GM19468 (cell line): ENCODE results near the gene PDLIM5.
"Not testable (repeated sequence)": the region's sequence is repeated elsewhere in the genome, so short reads cannot be mapped to it uniquely, and the experiment has no call there.

ENCODE experiments used
- ATAC-seq: cut with Tn5 transposase; IDR thresholded peaks from one replicate; pipeline ENCODE4 v1.9.1; 2021; ENCODE audit warnings: mild to moderate bottlenecking, moderate library complexity, moderate number of reproducible peaks; ENCODE audit not compliant: unreplicated experiment; ENCODE audit errors: extremely low read depth

The PDLIM5 gene

DNA sequence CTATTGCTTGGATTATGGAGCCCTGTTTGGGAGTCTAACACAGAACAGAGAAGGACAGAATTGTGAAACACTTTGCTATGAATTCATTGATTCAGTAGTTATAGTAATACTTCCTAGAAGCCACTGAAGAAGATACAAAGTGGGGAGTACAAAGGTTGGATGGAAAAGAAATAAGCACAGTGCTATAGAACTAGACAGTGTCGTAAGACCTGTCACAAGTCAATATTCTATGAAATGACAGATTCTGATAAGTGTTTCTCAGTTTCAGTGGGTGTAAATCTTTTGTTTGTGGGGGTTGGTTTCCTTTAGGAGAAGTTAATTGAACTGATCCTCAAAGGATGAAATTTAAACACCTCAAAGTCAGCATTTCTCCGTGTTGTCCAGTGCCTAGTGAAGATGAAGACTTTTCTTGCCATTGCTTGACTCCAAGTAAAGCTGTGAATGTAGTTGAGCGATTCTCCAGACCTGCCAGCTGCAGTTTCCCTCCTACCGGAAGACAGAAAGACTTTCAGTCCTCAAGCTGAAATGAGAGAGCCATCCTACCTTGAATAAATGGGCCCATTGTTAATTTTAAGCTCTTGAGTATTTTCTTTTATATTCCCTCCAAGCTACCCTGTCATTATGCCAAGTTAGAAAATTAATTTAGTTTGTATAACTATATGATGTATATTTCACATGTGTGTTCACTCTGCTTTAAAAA is 7.9 kb downstream of the PDLIM5 start:
- ATAC-seq: no peak

DNA sequence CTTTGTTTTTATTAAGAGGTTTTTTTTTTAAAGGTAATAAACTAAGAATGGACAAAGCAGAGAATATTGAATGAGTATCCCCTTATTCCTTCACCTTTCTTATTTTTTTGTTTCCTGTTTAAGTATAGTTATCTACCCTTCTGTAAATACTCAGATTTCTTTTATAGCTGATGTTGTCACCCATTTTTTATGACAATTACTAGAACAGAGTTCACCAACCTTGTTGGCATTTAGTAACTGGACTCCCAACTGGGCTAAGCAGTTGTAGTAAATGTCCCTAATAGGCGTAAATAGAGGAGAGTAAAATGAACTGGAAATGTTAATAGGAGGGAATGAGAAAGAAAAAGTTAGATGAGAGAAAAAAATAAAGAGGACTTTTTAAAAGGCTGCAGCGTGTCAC is 9.8 kb downstream of the PDLIM5 start:
- no peak for ATAC-seq

DNA sequence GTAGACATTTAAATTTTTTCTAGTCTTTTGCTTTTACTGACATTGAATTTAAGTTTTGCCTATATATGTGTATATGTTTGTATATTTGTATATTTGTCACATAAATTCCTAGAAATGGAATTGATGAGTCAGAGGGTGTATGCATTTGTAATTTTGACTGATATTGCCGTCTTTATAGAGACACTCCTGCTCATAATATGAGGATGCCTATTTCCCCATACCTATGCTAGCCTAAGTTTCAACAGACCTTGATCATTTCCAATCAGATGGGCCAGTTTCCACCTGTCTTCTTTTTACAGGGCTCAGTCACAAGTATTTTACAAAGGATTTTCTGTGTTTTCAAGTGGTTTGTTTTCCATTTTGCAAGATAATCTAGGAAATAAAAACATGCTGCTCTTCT is 10.8 kb downstream of the PDLIM5 start:
- ATAC-seq: no peak

DNA sequence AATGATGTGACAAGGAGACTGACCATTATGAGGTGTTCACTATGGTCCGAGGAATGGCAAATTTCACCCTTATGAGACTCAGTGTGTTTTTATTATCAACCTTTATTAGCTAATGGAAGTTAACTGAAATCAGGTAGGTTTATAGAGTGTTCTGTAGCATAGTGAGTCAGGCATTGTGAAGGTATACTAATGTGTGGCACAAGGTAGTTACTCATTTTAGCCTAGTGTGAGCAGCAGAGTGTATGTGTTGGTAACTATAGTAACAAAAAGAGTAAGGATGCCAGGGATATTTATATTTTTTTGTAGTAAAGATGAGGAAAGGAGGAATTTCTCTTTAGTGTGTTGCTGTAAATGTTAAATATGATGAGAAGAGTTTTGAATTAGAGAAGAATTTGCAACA is 12.0 kb downstream of the PDLIM5 start:
- no peak for ATAC-seq

DNA sequence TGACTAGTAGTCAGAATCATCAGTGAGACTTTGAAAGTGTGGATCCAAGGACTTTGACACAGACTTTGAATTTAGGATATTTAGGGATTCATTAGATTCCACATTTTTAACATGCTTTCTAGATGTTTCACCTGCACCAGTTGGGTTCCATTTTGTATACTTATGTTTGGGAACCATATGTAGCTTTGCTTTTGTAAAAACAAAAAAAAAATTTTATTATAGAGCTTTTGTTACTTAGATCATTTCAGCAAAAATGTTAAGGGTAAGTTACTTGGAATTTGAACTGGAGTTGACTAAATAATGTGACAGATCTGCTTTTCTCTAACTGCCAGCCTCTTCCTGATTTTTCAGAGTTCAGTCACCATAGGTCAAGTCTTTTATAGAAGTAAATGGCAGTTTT is 14.6 kb downstream of the PDLIM5 start:
- no peak for ATAC-seq

DNA sequence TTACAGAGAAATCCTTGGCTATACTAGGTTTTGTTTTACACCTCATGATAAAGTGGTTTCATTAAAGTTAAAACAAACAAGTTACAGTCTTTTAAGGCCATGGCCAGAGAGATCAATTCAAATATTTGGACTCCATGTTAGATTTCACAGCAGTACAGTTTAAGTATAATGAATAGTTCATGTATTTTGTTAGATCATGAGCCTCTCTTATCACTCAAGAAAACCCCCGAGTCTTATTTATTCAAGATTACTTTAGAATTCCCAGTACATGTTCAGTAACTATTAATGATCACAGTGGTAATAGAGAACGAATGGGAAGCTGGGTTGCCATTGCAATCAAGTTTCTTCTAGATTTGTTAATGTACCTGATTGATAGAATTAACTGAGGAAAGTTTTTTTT is 15.2 kb downstream of the PDLIM5 start:
- ATAC-seq: no peak

DNA sequence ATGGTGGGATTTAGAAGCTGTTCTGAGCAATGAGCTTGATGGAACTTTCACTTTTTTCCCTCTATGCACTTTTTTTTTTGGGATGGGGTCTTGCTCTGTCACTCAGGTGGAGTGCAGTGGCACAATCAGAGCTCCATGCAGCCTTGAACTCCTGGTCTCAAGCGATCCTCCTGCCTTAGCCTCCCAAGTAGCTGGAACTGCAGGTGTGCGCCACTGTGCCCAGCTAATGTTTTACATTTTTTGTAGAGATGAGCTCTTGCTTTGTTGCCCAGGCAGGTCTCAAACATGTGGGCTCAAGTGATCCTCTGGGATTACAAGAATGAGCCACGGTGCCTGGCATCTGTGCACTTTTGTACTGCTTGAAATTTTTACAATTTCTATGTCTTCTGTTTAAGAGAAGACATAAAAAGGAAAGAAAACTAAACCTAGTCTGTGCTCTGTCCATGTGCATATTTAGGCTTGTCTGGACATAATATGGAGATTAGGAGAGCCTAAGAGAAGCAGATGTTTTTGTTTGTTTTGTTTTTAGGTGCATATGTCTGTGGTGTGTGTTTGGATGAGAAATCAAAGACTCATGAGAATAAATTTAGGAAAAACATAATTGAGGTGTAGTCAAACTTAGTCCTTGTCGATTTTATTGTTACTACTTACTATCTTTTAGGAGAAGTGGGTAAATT is 16.5 kb downstream of the PDLIM5 start:
- no peak for ATAC-seq

DNA sequence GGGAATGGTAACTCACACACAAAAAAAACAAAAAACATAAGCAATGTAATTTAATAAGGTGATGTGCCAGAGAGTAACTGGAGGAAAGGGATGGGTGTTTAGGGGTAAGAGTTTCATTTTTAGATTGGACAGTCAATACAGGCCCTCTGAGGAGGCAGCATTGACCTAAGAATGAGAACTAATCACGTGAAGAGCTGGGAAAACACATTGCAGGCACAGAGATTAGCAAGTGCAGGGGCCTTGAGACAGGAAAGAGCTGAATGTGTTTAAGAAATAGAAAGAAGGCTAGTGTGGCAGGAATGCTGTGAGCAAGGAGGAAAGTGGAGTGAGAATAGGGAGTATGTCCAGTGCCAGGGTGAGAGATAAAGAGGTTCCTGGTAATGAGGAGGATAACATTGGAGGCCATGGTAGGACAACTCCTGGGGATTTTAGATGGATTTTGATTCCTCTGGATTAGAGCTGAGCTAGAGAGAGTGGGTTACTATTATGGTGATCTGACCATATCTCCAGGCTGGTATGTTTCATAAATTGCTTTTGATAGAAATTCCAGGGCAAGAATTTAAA is 17.6 kb downstream of the PDLIM5 start:
- no peak for ATAC-seq

DNA sequence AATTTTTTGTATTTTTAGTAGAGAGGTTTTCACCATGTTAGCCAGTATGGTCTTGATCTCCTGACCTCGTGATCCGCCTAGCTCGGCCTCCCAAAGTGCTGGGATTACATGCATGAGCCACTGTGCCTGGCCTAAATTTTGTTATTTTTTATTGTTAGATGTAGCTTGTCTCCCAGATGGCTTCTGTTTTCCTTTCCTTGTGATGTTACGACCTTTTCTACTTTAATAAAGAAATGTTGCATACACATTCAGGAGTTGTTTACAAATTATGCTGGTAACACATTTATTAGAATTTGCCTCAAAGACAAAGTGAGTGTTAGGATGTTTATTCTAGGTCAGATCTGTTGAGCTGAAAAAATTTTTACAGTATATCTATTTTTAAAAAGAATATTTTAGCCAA is 18.4 kb downstream of the PDLIM5 start:
- no peak for ATAC-seq

DNA sequence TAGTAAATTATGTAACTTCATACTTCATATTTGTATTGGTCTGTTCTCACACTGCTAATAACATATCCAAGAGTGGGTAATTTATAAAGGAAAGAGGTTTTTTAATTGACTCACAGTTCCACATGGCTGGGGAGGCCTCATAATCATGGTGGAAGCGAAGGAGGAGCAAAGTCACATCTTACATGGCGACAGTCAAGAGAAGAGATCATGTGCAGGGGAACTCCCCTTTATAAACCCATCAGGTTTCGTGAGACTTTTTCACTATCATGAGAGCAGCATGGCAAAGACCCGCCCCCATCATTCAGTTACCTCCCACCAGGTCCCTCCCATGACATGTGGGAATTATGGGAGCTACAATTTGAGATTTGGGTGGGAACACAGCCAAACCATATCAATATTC is 19.0 kb downstream of the PDLIM5 start:
- not testable (repeated sequence) for ATAC-seq

DNA sequence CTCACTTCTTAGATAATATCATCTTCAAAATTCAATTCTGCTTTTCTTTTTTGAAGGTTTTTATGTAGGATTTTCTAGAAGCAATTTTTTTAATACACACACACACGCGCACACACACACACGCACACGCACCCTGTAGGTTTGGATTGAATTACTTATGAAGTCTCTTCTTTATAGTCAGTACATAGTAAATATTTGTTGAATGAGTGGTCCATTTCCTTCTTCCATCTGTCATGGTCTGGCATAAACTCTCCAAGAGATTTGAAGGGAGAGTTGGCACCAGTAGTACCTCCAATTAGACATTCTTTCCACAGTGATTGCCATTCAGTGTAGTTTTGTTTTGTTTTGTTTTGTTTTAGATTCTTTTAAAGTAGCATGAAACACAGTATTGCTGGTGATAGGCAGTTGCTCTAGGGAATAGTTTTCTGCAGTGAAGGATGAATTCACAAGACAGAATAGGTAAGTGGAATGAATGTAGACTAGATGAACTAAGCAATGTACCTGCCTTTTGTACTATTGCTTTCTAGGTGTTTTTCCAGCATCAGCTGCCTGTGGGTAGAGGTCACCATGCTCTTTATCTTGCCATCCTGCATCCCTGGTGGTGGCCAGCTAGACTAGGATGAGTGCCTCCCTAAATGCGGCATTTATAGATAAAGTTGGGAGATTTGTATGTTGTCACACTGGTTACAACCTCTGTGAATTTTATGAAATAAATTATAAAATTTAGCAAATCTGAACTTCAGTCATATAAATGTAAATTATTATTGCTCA is 20.5 kb downstream of the PDLIM5 start:
- no peak for ATAC-seq

DNA sequence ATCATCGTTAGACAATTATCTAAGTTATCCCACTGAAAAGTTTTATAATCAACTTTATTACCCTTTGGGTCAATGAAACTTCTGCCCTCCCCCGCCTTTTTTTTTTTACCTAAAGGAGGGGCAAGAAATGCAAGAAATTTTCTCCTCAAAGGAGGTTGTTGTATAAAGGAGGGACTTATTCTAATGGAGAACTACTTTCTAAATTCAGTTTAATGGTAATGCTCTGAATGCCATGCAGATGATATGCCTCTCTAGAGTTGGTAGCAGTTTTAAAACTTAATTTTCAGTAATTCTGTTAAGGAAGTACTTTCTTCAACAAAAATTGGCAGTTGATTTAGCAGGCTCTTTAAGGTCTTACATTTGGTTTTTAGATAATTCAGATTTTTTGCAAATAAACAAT is 23.3 kb downstream of the PDLIM5 start:
- ATAC-seq: no peak

DNA sequence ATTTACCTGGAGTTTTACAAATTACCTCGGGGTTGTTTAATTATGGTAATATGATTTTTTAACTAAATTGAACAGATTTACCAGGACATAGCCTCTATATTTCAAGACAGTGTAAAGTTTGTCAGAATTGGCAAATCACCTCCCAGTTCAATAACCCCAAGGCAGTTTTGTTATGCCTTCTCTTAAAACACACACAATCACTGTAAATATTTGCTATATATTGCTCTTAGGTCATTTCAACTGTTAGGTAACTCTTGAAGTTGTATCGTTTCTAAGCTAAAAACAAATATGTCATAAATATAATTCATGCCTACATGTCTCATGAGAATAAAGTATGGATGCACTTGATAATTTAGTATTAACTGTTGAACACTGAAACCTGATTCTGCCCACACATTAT is 24.1 kb downstream of the PDLIM5 start:
- no peak for ATAC-seq

DNA sequence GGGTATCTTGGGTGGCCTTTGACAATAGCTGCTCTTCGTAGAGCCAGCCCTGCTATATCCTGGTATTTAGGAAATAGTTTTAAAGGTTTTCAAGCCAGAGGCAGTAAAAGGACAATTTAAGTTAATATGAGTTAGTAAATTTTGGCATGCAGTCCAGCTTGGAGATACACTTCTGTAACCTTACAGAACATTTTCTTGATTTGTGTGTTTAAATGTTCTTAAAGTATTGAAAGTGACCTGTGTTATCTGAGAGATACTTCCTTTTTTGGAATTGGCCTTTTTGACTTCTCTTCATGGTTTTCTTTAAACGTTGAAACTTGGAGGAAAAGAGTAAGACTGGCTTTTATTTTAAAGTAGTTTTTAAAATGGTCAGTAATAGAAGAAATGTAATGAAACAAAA is 25.5 kb downstream of the PDLIM5 start:
- ATAC-seq: no peak

DNA sequence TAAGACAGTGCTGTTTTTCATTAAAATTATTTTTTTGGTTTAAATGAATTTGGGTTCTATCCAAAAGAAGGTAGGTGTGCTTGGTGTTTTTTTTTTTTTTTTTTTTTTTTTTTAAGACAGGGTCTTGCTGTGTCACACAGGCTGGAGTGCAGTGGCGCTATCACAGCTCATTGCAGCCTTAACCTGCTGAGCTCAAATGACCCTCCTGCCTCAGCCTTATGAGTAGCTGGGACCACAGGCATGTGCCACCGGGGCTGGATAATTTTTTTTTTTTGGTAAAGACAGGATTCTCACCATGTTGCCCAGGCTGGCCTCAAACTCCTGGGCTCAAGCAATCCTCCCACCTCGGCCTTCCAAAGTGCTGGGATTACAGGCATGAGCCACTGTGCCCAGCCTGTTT is 27.1 kb downstream of the PDLIM5 start:
- ATAC-seq: not testable (repeated sequence)

DNA sequence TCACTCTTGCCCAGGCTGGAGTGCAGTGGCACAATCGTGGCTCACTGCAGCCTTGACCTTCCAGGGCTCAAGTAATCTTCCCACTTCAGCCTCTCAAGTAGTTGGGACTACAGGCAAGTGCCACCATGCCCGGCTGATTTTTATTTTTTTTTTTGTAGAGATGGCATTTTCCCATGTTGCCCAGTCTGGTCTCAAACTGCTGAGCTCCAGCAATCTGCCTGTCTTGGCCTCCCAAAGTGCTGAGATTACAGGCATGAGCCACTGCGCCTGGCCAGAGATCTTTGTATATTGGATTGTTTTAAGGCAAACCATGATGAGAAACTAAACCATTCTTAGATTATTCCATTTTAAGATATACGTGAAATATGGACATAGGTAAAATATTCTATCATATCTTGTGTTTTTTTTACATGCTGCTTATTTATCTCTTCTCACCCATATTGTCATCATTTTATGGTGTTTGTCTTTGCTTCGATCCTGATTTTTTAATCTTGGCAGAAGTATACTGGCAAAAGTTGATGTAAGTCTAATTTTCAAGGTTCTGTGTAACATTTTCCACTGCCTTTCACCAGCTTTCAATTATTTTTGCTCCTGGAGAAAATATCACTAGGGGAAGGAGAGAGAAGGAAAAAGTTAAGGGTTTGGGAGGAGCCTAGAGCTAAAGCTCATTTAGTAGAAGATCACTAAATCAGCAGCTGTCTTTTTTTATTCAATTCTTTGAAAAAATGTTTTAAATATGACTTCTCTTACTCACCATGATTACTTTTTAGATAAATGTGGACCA is 27.8 kb downstream of the PDLIM5 start:
- no peak for ATAC-seq

DNA sequence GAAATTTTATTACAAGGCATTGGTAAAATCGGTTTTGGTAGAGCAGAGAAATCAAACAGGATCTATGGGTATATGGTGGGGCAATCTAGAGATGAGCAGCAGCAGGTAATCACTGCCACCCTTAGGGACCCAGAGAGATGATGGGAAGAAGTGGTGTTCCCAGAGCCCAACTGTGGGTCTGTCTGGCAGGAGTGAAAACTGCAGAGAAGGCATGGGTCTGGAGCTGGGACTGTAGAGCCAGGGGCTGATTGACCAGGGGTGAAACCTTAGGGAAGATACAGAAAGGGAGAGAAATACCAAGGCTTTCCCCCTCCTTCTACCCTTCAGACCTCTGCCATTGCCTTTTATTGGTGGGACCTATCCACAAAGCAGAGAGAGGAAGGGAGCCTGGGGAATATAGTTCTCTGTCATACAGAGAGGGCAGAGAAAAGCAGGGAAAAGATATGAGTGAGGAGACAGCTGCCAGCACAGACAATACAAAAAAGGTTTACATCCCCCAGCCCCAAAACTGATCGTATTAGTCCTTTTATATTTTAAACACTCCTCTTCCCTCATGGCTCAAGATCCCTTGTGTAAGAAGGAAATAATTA is 28.7 kb downstream of the PDLIM5 start:
- ATAC-seq: no peak

DNA sequence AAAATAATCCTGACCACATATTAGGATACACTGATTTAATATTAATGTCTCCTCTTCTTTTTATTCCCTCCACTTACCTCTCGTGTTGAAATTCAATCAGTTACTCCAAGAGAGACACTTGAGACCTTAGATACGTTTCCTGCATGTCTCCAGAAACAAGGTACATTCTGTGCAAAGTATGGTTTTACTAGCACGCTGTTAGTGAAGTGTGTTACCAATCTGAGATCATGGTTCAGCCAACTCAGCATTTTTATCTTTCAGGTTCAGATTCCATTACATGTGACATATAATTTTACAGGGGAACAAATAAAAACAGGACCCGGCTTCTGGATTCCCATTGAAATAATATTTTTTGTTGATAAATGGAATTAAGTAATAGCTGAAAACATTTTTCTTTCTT is 32.2 kb downstream of the PDLIM5 start:
- no peak for ATAC-seq

DNA sequence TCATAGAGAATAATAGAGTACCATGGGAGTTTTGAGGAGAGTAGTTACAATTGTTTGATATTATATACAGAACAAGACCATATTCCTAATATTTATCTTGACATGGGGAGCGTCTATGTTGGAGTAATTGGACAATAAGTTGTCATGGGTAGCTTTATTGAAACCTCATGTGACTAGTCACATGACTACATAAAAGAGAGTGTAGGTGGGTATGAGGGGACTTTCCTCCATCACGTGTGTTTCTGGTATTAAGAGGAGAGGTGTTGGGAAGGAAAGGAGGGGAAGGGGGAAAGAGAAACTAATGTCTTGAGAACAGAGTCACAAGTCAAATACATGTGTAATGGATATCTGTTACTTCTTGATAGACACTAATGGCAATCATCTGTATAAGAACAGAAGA is 33.1 kb downstream of the PDLIM5 start:
- no peak for ATAC-seq

DNA sequence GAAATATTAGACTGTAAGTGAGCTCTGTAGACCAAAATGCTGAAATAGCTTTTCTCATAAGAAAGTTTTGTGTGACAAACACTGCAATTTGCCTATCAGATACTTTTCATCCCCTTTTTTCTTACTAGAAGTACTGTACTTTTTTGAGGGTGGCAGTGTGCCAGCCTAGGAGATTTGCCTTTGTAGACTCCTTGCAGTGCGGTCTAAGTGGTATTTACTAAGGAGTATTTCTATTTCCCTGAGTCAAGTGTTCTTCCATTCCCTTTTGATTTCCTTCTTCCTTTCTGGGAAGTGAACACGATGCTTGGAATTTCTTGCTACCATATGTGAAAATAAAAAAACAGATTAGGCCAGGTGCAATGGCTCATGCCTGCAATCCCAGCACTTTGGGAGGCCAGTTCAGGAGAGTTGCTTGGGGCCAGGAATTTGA is 34.6 kb downstream of the PDLIM5 start:
- ATAC-seq: no peak
